A549 (cell line): ENCODE measurements around the gene RASA4B.
"Not testable (repeated sequence)": the region's sequence is repeated elsewhere in the genome, so short reads cannot be mapped to it uniquely, and the experiment has no call there.

Experiments
- CEBPB ChIP-seq, 2 experiments: fragments of >200 bp in 1 of 2; sonication (Bioruptor Twin) in 1 of 2; formaldehyde crosslinking in 1 of 2; IDR thresholded peaks; 2 replicates each; pipeline ENCODE4 v1.6.1; 2012 to 2016
- CHD4 ChIP-seq: fragments of 200-600 bp; sonication (generic); IDR thresholded peaks from 2 replicates; pipeline ENCODE4 v1.6.1; 2016; ENCODE audit warnings: antibody characterized with exemption, mild to moderate bottlenecking, borderline replicate concordance
- CTCF ChIP-seq: fragments of >200 bp; sonication (Bioruptor Twin); formaldehyde crosslinking; IDR thresholded peaks from 3 replicates; pipeline ENCODE4 v1.5.1; 2016
- ELK1 ChIP-seq: fragments of 150-350 bp; IDR thresholded peaks from 2 replicates; pipeline ENCODE4 v1.6.1; 2014; ENCODE audit warnings: low read depth, mild to moderate bottlenecking, low read length
- EP300 ChIP-seq, 2 experiments: fragments of >200 bp; sonication (Bioruptor Twin); formaldehyde crosslinking; IDR thresholded peaks; 2 replicates in 1 of 2; 3 replicates in 1 of 2; pipeline ENCODE4 v1.6.1; 2016 to 2017
- JUN ChIP-seq, 2 experiments: fragments of >200 bp; sonication (Bioruptor Twin); formaldehyde crosslinking; IDR thresholded peaks; 2 replicates in 1 of 2; 3 replicates in 1 of 2; pipeline ENCODE4 v1.6.1; 2016 to 2017
- MYC ChIP-seq: IDR thresholded peaks from 2 replicates; pipeline ENCODE4 v1.6.1; 2012; ENCODE audit warnings: mild to moderate bottlenecking, inconsistent platforms, low read length, improper control_type of control experiment, borderline replicate concordance
- POLR2AphosphoS2 ChIP-seq: conservative IDR thresholded peaks from 2 replicates; pipeline ENCODE4 v1.6.1; 2012; ENCODE audit warnings: low read length, improper control_type of control experiment, inconsistent platforms
- REST ChIP-seq: fragments of 200-600 bp; sonication (generic); IDR thresholded peaks from 2 replicates; pipeline ENCODE4 v1.6.1; 2016; ENCODE audit warnings: antibody characterized with exemption, mild to moderate bottlenecking, moderate library complexity
- SREBF2 ChIP-seq: fragments of 450-650 bp; IDR thresholded peaks from 2 replicates; pipeline ENCODE4 v1.6.1; 2014; ENCODE audit warnings: mild to moderate bottlenecking, moderate library complexity
- ZC3H11A ChIP-seq: fragments of 450-650 bp; IDR thresholded peaks from 2 replicates; pipeline ENCODE4 v1.6.1; 2014; ENCODE audit warnings: antibody characterized with exemption, mild to moderate bottlenecking

GRCh38 chr7:102479209-102479584, 38.4 kb downstream of the RASA4B start:
- TF ChIP-seq CTCF; ELK1; CHD4; CEBPB (IDR thresholded peaks at IDR 0.05); MYC; REST; JUN (IDR thresholded peaks at IDR 0.05); ZC3H11A; POLR2AphosphoS2; EP300 (IDR thresholded peaks at IDR 0.05); SREBF2: not testable (repeated sequence)
